Measurements from ENCODE around the gene REEP5.
A peak's percentile ranks its signal among the peaks of the same experiment; 100 is the strongest.

REEP5 gene

GRCh38 chr5:112929336-112930081 is 7.5 kb upstream of the REEP5 start:
- peak overlapping the region; percentile 54 for H3K4me2 ChIP-seq (ENCODE audit: low read depth, low read length, poor library complexity, severe bottlenecking)
- H2AFZ ChIP-seq (ENCODE audit: low read length), result no peak overlapping the region
- no peaks in the 10 kb centered on the region for H3K79me2 ChIP-seq (ENCODE audit: insufficient read depth, low read length)
- no peak overlapping the region for H3K9ac ChIP-seq (ENCODE audit: low read depth, low read length, poor library complexity, severe bottlenecking)
- H3K4me3 ChIP-seq (ENCODE audit: low read length, poor library complexity, severe bottlenecking), result peak overlapping the region; percentile 40
- TF ChIP-seq EZH2phosphoT487 (IDR thresholded peaks at IDR 0.05; ENCODE audit: borderline replicate concordance), result no peak
- TF ChIP-seq, protein P1, sequence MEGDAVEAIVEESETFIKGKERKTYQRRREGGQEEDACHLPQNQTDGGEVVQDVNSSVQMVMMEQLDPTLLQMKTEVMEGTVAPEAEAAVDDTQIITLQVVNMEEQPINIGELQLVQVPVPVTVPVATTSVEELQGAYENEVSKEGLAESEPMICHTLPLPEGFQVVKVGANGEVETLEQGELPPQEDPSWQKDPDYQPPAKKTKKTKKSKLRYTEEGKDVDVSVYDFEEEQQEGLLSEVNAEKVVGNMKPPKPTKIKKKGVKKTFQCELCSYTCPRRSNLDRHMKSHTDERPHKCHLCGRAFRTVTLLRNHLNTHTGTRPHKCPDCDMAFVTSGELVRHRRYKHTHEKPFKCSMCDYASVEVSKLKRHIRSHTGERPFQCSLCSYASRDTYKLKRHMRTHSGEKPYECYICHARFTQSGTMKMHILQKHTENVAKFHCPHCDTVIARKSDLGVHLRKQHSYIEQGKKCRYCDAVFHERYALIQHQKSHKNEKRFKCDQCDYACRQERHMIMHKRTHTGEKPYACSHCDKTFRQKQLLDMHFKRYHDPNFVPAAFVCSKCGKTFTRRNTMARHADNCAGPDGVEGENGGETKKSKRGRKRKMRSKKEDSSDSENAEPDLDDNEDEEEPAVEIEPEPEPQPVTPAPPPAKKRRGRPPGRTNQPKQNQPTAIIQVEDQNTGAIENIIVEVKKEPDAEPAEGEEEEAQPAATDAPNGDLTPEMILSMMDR (conservative IDR thresholded peaks at IDR 0.05; ENCODE audit: low read length), result no peak
- H3K9me2 ChIP-seq (replicated peaks; ENCODE audit: low read depth, low read length), result no peaks in the 10 kb centered on the region
- H3K9me3 ChIP-seq (ENCODE audit: insufficient read depth, low read depth, low read length), result no peaks in the 10 kb centered on the region
- H3K27me3 ChIP-seq (ENCODE audit: insufficient read depth, low read length, poor library complexity, severe bottlenecking), result no peaks in the 10 kb centered on the region
- peaks cover 15% of the 10 kb centered on the region for H3K4me1 ChIP-seq (ENCODE audit: insufficient read depth, low read length, poor library complexity, severe bottlenecking)
- no peaks in the 10 kb centered on the region for H4K20me1 ChIP-seq (ENCODE audit: insufficient read depth, low read length, poor library complexity, severe bottlenecking)
- no peaks in the 10 kb centered on the region for H3K36me3 ChIP-seq (ENCODE audit: insufficient read depth, low read length)
- H3F3A ChIP-seq (ENCODE audit: low read depth), result peaks cover 5% of the 10 kb centered on the region; the same call in 1 of the 2 replicates

- 0 out of 2 replicates have a peak overlapping the region, but pooled peaks have one; percentile 37 for H2AFZ ChIP-seq (ENCODE audit: low read length)
- no peaks in the 10 kb centered on the region for H3F3A ChIP-seq (ENCODE audit: low read depth)
- H3K27me3 ChIP-seq (ENCODE audit: insufficient read depth, low read length, poor library complexity, severe bottlenecking), result no peaks in the 10 kb centered on the region
These were observed 2.0 kb upstream of the REEP5 start for GRCh38 chr5:112923988-112924387.

DNA sequence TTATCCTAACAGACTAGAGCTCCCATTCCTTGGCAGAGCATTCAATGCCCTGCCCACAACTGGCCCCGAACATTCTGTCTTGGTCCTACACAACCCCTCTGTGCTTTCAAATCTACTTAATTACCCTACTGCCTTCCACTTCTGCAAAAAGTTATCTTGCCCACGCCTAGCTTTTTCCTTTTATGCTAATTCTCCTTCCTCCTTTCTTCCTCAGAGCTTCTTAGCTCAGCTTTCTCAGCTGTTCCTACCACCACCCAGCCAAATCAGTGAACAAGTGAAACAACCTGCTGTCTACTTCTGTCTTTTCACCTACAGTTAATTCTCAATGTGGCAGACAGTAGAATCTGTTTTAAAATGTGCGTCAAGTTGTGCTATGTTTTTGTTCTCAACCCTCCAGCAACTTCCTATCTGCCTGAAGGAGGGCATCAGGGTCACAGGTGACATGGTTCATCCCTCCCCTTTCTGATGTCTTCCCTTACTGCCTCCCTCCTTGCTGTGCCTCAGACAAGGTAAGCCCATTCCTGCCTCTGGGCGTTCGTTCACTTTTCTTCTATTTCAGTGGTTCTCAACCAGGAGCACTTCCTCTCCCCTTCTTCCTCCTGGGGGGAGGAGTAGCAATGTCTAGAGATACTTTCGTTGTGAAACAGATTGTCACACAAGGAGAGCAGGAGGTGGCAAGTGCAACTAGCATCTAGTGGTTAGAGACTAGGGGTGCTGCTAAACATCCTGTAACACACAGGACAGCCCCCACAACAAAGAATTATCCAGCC is 1.3 kb upstream of the REEP5 start:
- Histone ChIP-seq H3K36me3 (ENCODE audit: insufficient read depth, low read length) (no peaks in the 10 kb centered on the region), H3K4me2 (ENCODE audit: low read depth, low read length, poor library complexity, severe bottlenecking) (peak overlapping the region; percentile 70), H3K4me3 (ENCODE audit: low read length, poor library complexity, severe bottlenecking) (peak overlapping the region; percentile 89), H3K27me3 (ENCODE audit: insufficient read depth, low read length, poor library complexity, severe bottlenecking) (no peaks in the 10 kb centered on the region), H2AFZ (ENCODE audit: low read length) (0 out of 2 replicates have a peak overlapping the region, but pooled peaks have one; percentile 37), H3K79me2 (ENCODE audit: insufficient read depth, low read length) (peaks cover 15% of the 10 kb centered on the region), H3K9ac (ENCODE audit: low read depth, low read length, poor library complexity, severe bottlenecking) (no peak overlapping the region), H4K20me1 (ENCODE audit: insufficient read depth, low read length, poor library complexity, severe bottlenecking) (no peaks in the 10 kb centered on the region), H3K9me2 (replicated peaks; ENCODE audit: low read depth, low read length) (no peaks in the 10 kb centered on the region), H3F3A (ENCODE audit: low read depth) (no peaks in the 10 kb centered on the region), H3K4me1 (ENCODE audit: insufficient read depth, low read length, poor library complexity, severe bottlenecking) (peaks cover 11% of the 10 kb centered on the region), H3K9me3 (ENCODE audit: insufficient read depth, low read depth, low read length) (no peaks in the 10 kb centered on the region)
- TF ChIP-seq, protein P1 (conservative IDR thresholded peaks at IDR 0.05; ENCODE audit: low read length), result no peak
- TF ChIP-seq EZH2phosphoT487 (IDR thresholded peaks at IDR 0.05; ENCODE audit: borderline replicate concordance), result no peak

More at GRCh38 chr5:112923988-112924387, 2.0 kb upstream of the REEP5 start:
- Histone ChIP-seq H3K79me2 (ENCODE audit: insufficient read depth, low read length) (peaks cover 15% of the 10 kb centered on the region), H4K20me1 (ENCODE audit: insufficient read depth, low read length, poor library complexity, severe bottlenecking) (no peaks in the 10 kb centered on the region), H3K9me3 (ENCODE audit: insufficient read depth, low read depth, low read length) (no peaks in the 10 kb centered on the region), H3K4me2 (ENCODE audit: low read depth, low read length, poor library complexity, severe bottlenecking) (peak overlapping the region; percentile 70), H3K9ac (ENCODE audit: low read depth, low read length, poor library complexity, severe bottlenecking) (no peak overlapping the region), H3K4me3 (ENCODE audit: low read length, poor library complexity, severe bottlenecking) (no peak overlapping the region), H3K9me2 (replicated peaks; ENCODE audit: low read depth, low read length) (no peaks in the 10 kb centered on the region), H3K36me3 (ENCODE audit: insufficient read depth, low read length) (no peaks in the 10 kb centered on the region), H3K4me1 (ENCODE audit: insufficient read depth, low read length, poor library complexity, severe bottlenecking) (peaks cover 12% of the 10 kb centered on the region)
- TF ChIP-seq, protein P1 (conservative IDR thresholded peaks at IDR 0.05; ENCODE audit: low read length), result no peak
- TF ChIP-seq EZH2phosphoT487 (IDR thresholded peaks at IDR 0.05; ENCODE audit: borderline replicate concordance), result no peak
